ENCODE measurements around the gene CHRNA9. TPM values are rescaled to one million over a fixed set of nuclear protein-coding genes. Genes with fewer than 3 reads are reported as not detected.

Gene CHRNA9
- total RNA-seq, 1 donor from 2014 or later = not detected

GRCh38 chr4:40403081-40403480 is 67.9 kb downstream of the CHRNA9 start:
- Mint-ChIP-seq H3K4me3 (ENCODE audit: unreplicated experiment) (no peak overlapping the region), H3K4me1 (ENCODE audit: unreplicated experiment) (peaks cover 4% of the 10 kb centered on the region), H3K27ac (ENCODE audit: unreplicated experiment) (no peak overlapping the region), H3K36me3 (ENCODE audit: low read depth, unreplicated experiment) (peaks cover 9% of the 10 kb centered on the region), H3K27me3 (ENCODE audit: unreplicated experiment) (no peaks in the 10 kb centered on the region), H3K9me3 (ENCODE audit: unreplicated experiment) (peaks cover 6% of the 10 kb centered on the region)
- DNase-seq (ENCODE audit: low spot score) = no peak
- TF ChIP-seq, protein P1, sequence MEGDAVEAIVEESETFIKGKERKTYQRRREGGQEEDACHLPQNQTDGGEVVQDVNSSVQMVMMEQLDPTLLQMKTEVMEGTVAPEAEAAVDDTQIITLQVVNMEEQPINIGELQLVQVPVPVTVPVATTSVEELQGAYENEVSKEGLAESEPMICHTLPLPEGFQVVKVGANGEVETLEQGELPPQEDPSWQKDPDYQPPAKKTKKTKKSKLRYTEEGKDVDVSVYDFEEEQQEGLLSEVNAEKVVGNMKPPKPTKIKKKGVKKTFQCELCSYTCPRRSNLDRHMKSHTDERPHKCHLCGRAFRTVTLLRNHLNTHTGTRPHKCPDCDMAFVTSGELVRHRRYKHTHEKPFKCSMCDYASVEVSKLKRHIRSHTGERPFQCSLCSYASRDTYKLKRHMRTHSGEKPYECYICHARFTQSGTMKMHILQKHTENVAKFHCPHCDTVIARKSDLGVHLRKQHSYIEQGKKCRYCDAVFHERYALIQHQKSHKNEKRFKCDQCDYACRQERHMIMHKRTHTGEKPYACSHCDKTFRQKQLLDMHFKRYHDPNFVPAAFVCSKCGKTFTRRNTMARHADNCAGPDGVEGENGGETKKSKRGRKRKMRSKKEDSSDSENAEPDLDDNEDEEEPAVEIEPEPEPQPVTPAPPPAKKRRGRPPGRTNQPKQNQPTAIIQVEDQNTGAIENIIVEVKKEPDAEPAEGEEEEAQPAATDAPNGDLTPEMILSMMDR (IDR thresholded peaks at IDR 0.05; ENCODE audit: unreplicated experiment) = no peak

Other genes with a start within 250 kb of the CHRNA9 start
- 20.4 TPM for gene RHOH, start 138.3 kb upstream of the CHRNA9 start, total RNA-seq (ENCODE audit: unreplicated experiment)